Retinal pigment epithelial cell (primary cell): ENCODE results near the gene CACNA1C.

ENCODE experiments used
- DNase-seq: peaks from one replicate; pipeline ENCODE4 v3.0.0-alpha.2; 2010; ENCODE audit warnings: low read depth
- H3K4me3 ChIP-seq: 2 replicates; pipeline ENCODE4 v1.5.1; 2011; ENCODE audit warnings: mild to moderate bottlenecking, low read length, control low read depth, moderate library complexity
- CTCF ChIP-seq: conservative IDR thresholded peaks from 2 replicates; pipeline ENCODE4 v1.5.1; 2011; ENCODE audit warnings: low read depth, low read length, control low read depth, inconsistent platforms

The CACNA1C gene

GRCh38 chr12:2359725-2360629 is 307.2 kb downstream of the CACNA1C start:
- TF ChIP-seq CTCF = no peak
- DNase-seq = no peak
- H3K4me3 ChIP-seq = no peak overlapping the region

- no peak for DNase-seq
- peak; percentile 32 for TF ChIP-seq CTCF
Measured at GRCh38 chr12:2360630-2361170, 307.9 kb downstream of the CACNA1C start.

GRCh38 chr12:2363836-2364609 is 311.2 kb downstream of the CACNA1C start:
- DNase-seq = no peak

More at GRCh38 chr12:2360630-2361170, 307.9 kb downstream of the CACNA1C start:
- H3K4me3 ChIP-seq = no peak overlapping the region

GRCh38 chr12:2364631-2365051 is 311.9 kb downstream of the CACNA1C start:
- no peak for DNase-seq
- no peak for TF ChIP-seq CTCF
- H3K4me3 ChIP-seq = no peak overlapping the region

More at GRCh38 chr12:2363836-2364609, 311.2 kb downstream of the CACNA1C start:
- H3K4me3 ChIP-seq = no peak overlapping the region
- no peak for TF ChIP-seq CTCF

- TF ChIP-seq CTCF = no peak
- no peak overlapping the region for H3K4me3 ChIP-seq
- DNase-seq = no peak
Measured at GRCh38 chr12:2366711-2367110, 313.9 kb downstream of the CACNA1C start.

- no peak for DNase-seq
- no peak for TF ChIP-seq CTCF
Measured at GRCh38 chr12:2372178-2372577, 319.4 kb downstream of the CACNA1C start.

More at GRCh38 chr12:2372178-2372577, 319.4 kb downstream of the CACNA1C start:
- no peak overlapping the region for H3K4me3 ChIP-seq
